Type B pancreatic cell (in vitro differentiated cells): ENCODE measurements around the gene KHDC4. TPM values are rescaled to one million over a fixed set of nuclear protein-coding genes. Genes with fewer than 3 reads are reported as not detected.

ENCODE experiments used
- DNase-seq: peaks from one replicate; pipeline ENCODE4 v3.0.0; 2021; ENCODE audit warnings: mixed read lengths; ENCODE audit not compliant: unreplicated experiment; ENCODE audit errors: extremely low spot score
- H3K27ac Mint-ChIP-seq: 2 replicates; pipeline ENCODE4 v1.8.0; 2021; ENCODE audit warnings: mild to moderate bottlenecking, mixed read lengths
- H3K27me3 Mint-ChIP-seq: 2 replicates; pipeline ENCODE4 v1.8.0; 2021; ENCODE audit warnings: mixed read lengths
- H3K36me3 Mint-ChIP-seq: 2 replicates; pipeline ENCODE4 v1.8.0; 2021; ENCODE audit warnings: mixed read lengths
- H3K4me1 Mint-ChIP-seq: one replicate; pipeline ENCODE4 v1.8.0; 2021; ENCODE audit warnings: mixed read lengths; ENCODE audit not compliant: unreplicated experiment
- H3K4me3 Mint-ChIP-seq: 2 replicates; pipeline ENCODE4 v1.8.0; 2021; ENCODE audit warnings: mild to moderate bottlenecking, mixed read lengths
- H3K9me3 Mint-ChIP-seq: 2 replicates; pipeline ENCODE4 v1.8.0; 2021; ENCODE audit warnings: mixed read lengths
- CTCF ChIP-seq: fragments of 200-600 bp; sonication (generic); conservative IDR thresholded peaks from 2 replicates; pipeline ENCODE4 v1.5.0; 2021; ENCODE audit warnings: antibody characterized with exemption, mild to moderate bottlenecking
- total RNA-seq: library from RNA; stranded (reverse); gene quantifications from 2 replicates; pipeline ENCODE4 v1.2.1, GENCODE V29; 2021; ENCODE audit warnings: low replicate concordance

KHDC4 gene
- total RNA-seq, 1 donor from 2014 or later, result 57.8 TPM

DNA sequence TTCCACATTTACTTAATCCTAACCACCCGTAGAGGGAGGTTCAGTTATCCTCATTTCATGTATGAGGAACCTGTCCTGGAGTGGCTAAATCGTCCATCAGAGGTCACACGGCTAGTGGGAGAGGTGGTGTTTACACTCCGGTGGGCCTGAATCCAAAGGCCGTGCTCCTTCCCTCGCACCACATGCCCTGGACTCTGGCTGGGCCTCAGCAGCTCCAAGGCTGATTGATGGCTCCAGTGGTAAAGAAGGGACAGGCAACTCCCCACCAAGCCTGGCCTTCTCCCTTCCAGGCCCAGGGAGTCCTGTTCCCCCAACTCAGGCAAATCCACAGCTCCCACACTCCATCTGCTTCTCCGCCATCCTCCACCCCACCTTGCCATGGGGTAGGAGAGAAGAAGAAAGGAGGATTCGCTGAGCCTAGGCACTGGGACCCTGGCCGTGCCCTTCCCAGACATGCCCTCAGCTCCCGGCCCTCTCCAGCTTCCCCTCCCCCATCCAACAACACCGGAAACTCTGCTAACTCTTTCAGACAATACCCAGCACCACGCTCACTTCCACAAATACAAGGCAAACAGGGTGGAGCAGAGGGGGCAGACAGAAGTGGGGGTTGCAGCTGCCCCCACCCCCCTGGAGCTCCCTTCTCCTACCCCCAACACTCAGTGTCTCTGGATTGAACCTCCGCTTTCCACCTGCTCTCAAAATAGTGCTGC lies 33.3 kb upstream of the KHDC4 start:
- no peak for DNase-seq
- Mint-ChIP-seq H3K4me1 (peaks cover 43% of the 10 kb centered on the region), H3K27ac (no peak overlapping the region), H3K36me3 (peaks cover 4% of the 10 kb centered on the region), H3K9me3 (no peaks in the 10 kb centered on the region), H3K4me3 (peak overlapping the region; percentile 44), H3K27me3 (no peaks in the 10 kb centered on the region)
- TF ChIP-seq CTCF, result no peak

GRCh38 chr1:155966750-155967149 lies 32.5 kb upstream of the KHDC4 start:
- no peaks in the 10 kb centered on the region for H3K27me3 Mint-ChIP-seq
- TF ChIP-seq CTCF, result no peak
- peaks cover 37% of the 10 kb centered on the region for H3K4me1 Mint-ChIP-seq
- DNase-seq, result no peak
- H3K36me3 Mint-ChIP-seq, result peaks cover 4% of the 10 kb centered on the region
- H3K9me3 Mint-ChIP-seq, result no peaks in the 10 kb centered on the region
- H3K27ac Mint-ChIP-seq, result no peak overlapping the region
- no peak overlapping the region for H3K4me3 Mint-ChIP-seq

DNA sequence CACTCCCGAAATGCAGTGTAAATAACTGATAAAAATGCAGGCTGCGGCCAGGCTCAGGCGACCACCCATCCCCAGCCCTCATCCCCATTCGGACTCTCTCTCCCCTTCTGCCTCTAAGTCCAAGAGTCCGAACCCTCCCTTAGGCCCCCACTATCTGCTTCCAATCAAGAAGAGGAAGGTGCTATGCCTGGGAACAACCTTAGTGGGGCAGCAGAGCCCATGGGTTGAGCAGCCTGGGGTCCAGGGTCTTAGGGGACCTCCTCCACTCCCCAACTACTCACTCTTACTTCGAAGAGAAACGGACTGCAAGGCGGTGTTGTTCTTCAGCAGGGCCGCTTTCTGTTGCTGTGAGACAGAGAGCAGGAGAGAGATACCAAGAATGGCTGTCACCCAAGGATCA lies 31.9 kb upstream of the KHDC4 start:
- Mint-ChIP-seq H3K27me3 (no peaks in the 10 kb centered on the region), H3K36me3 (peaks cover 4% of the 10 kb centered on the region), H3K27ac (no peak overlapping the region), H3K9me3 (no peaks in the 10 kb centered on the region), H3K4me3 (no peak overlapping the region), H3K4me1 (peaks cover 36% of the 10 kb centered on the region)
- DNase-seq, result no peak
- TF ChIP-seq CTCF, result peak; percentile 45

GRCh38 chr1:155964193-155964592 lies 30.0 kb upstream of the KHDC4 start:
- no peak for TF ChIP-seq CTCF
- Mint-ChIP-seq H3K27me3 (no peaks in the 10 kb centered on the region), H3K36me3 (peaks cover 13% of the 10 kb centered on the region), H3K4me1 (peaks cover 21% of the 10 kb centered on the region), H3K9me3 (no peaks in the 10 kb centered on the region), H3K27ac (no peak overlapping the region), H3K4me3 (no peak overlapping the region)
- DNase-seq, result no peak

- Mint-ChIP-seq H3K4me3 (no peak overlapping the region), H3K36me3 (peaks cover 13% of the 10 kb centered on the region), H3K4me1 (peaks cover 6% of the 10 kb centered on the region), H3K27me3 (no peaks in the 10 kb centered on the region), H3K27ac (no peak overlapping the region), H3K9me3 (no peaks in the 10 kb centered on the region)
- TF ChIP-seq CTCF, result no peak
- DNase-seq, result no peak
These were observed 28.5 kb upstream of the KHDC4 start for GRCh38 chr1:155962599-155963211.
